DMS 273 treated with DMSO at 0.1 percent for 48 hours (cell line): ENCODE data around the gene C14orf132.
"Not testable (repeated sequence)": the region's sequence is repeated elsewhere in the genome, so short reads cannot be mapped to it uniquely, and the experiment has no call there.

Experiments
- DNase-seq: peaks from one replicate; lab custom pipeline; 2025; lab: John Stamatoyannopoulos, UW

C14orf132 gene

GRCh38 chr14:96038920-96039632 is at the start of gene C14orf132:
C14orf132 (plus strand) TSS chr14:96039362; CDS start chr14:96039501, 139 bp downstream.
- DNase-seq, result peak; percentile 34

GRCh38 chr14:95993768-95994592 is 45.2 kb upstream of the C14orf132 start:
- DNase-seq, result peak; percentile 26

- DNase-seq, result no peak
Measured at GRCh38 chr14:95994593-95994928, 44.6 kb upstream of the C14orf132 start.

- DNase-seq, result peak; percentile 5
Measured at GRCh38 chr14:95998656-95999055, 40.5 kb upstream of the C14orf132 start.

GRCh38 chr14:96001866-96002497 is 37.2 kb upstream of the C14orf132 start:
- DNase-seq, result peak; percentile 93

GRCh38 chr14:96002498-96002884 is 36.7 kb upstream of the C14orf132 start:
- no peak for DNase-seq

- DNase-seq, result no peak
Measured at GRCh38 chr14:96011131-96011530, 28.0 kb upstream of the C14orf132 start.

GRCh38 chr14:96011607-96012006 is 27.6 kb upstream of the C14orf132 start:
- no peak for DNase-seq

- DNase-seq, result not testable (repeated sequence)
Measured at GRCh38 chr14:96012757-96013156, 26.4 kb upstream of the C14orf132 start.

- no peak for DNase-seq
Measured at GRCh38 chr14:96014176-96014575, 25.0 kb upstream of the C14orf132 start.

GRCh38 chr14:96016501-96017160 is 22.5 kb upstream of the C14orf132 start:
- no peak for DNase-seq

- DNase-seq, result no peak
Measured at GRCh38 chr14:96017882-96018281, 21.3 kb upstream of the C14orf132 start.

- DNase-seq, result no peak
Measured at GRCh38 chr14:96027431-96028355, 11.5 kb upstream of the C14orf132 start.

GRCh38 chr14:96029089-96029645 is 10.0 kb upstream of the C14orf132 start:
- no peak for DNase-seq

- no peak for DNase-seq
Measured at GRCh38 chr14:96030108-96030760, 8.9 kb upstream of the C14orf132 start.

GRCh38 chr14:96031691-96032090 is 7.5 kb upstream of the C14orf132 start:
- no peak for DNase-seq

- no peak for DNase-seq
Measured at GRCh38 chr14:96035456-96035855, 3.7 kb upstream of the C14orf132 start.

- DNase-seq, result peak; percentile 40
Measured at GRCh38 chr14:96037891-96038557, 1.1 kb upstream of the C14orf132 start.

GRCh38 chr14:96038558-96038919 is 623 bp upstream of the C14orf132 start:
- DNase-seq, result no peak
